ENCODE results near the gene FMO5. TPM values are rescaled to one million over a fixed set of nuclear protein-coding genes. Genes with fewer than 3 reads are reported as not detected.

Gene FMO5
- total and polyA plus RNA-seq, 2 of the 13 experiments (the other 11 are each of a cell fraction or from before 2014, with no cell fraction given): 48.2 to 149 TPM

GRCh38 chr1:147215540-147215916 lies 9.6 kb downstream of the FMO5 start (continued):
- peak in 1 of 2 experiments; percentile 41; a peak in 1 of 4 replicates for TF ChIP-seq KLF16 (CRISPR knock-in tag; IDR thresholded peaks at IDR 0.05)
- TF ChIP-seq ZNF12 (CRISPR knock-in tag; IDR thresholded peaks at IDR 0.05): no peak
- TF ChIP-seq ZBTB7B (CRISPR knock-in tag; IDR thresholded peaks at IDR 0.05): no peak
- no peak for TF ChIP-seq ZNF580 (CRISPR knock-in tag; IDR thresholded peaks at IDR 0.05; ENCODE audit: borderline replicate concordance, low read depth)
- no peak for TF ChIP-seq WIZ (CRISPR knock-in tag; IDR thresholded peaks at IDR 0.05)
- TF ChIP-seq MTF2 (CRISPR knock-in tag; IDR thresholded peaks at IDR 0.05; ENCODE audit: borderline replicate concordance): no peak
- no peak for TF ChIP-seq ZBTB26 (CRISPR knock-in tag; IDR thresholded peaks at IDR 0.05; ENCODE audit: borderline replicate concordance)
- TF ChIP-seq SMAD3 (CRISPR knock-in tag; IDR thresholded peaks at IDR 0.05): no peak
- TF ChIP-seq ZBTB20 (CRISPR knock-in tag; IDR thresholded peaks at IDR 0.05; ENCODE audit: borderline replicate concordance, low read depth): no peak
- no peak for TF ChIP-seq ETV6 (CRISPR knock-in tag; conservative IDR thresholded peaks at IDR 0.05)
- TF ChIP-seq AGO2 (optimal IDR thresholded peaks at IDR 0.05; ENCODE audit: low read depth, low read length): no peak
- no peak for TF ChIP-seq IRF9 (CRISPR knock-in tag; IDR thresholded peaks at IDR 0.05; ENCODE audit: borderline replicate concordance)
- no peak; the same call in 1 of the 2 replicates for TF ChIP-seq KMT2B (CRISPR knock-in tag; IDR thresholded peaks at IDR 0.05)
- no peak for TF ChIP-seq ZKSCAN1 (IDR thresholded peaks at IDR 0.05; ENCODE audit: low read length)
- TF ChIP-seq TRAFD1 (CRISPR knock-in tag; IDR thresholded peaks at IDR 0.05; ENCODE audit: borderline replicate concordance): no peak
- no peak for TF ChIP-seq RFXANK (CRISPR knock-in tag; IDR thresholded peaks at IDR 0.05)
- no peak for TF ChIP-seq GZF1 (CRISPR knock-in tag; IDR thresholded peaks at IDR 0.05)
- TF ChIP-seq JUN (CRISPR knock-in tag; IDR thresholded peaks at IDR 0.05): no peak
- TF ChIP-seq EZH2 (conservative IDR thresholded peaks at IDR 0.05; ENCODE audit: low read depth, low read length): no peak
- TF ChIP-seq ZBTB38 (CRISPR knock-in tag; IDR thresholded peaks at IDR 0.05): no peak
- no peak for TF ChIP-seq NFE2L1 (CRISPR knock-in tag; IDR thresholded peaks at IDR 0.05; ENCODE audit: borderline replicate concordance)
- no peak for TF ChIP-seq PLSCR1 (CRISPR knock-in tag; IDR thresholded peaks at IDR 0.05; ENCODE audit: borderline replicate concordance)
- TF ChIP-seq ZNF460 (CRISPR knock-in tag; IDR thresholded peaks at IDR 0.05; ENCODE audit: borderline replicate concordance): no peak
- TF ChIP-seq MATR3 (CRISPR knock-in tag; IDR thresholded peaks at IDR 0.05): no peak
- no peak for TF ChIP-seq ZNF549 (CRISPR knock-in tag; IDR thresholded peaks at IDR 0.05)
- TF ChIP-seq ZNF816 (CRISPR knock-in tag; IDR thresholded peaks at IDR 0.05; ENCODE audit: borderline replicate concordance): no peak; the same call in 1 of the 2 replicates
- TF ChIP-seq ELF4 (CRISPR knock-in tag; IDR thresholded peaks at IDR 0.05; ENCODE audit: borderline replicate concordance): no peak; the same call in 1 of the 2 replicates
- TF ChIP-seq TBP (CRISPR knock-in tag; IDR thresholded peaks at IDR 0.05): no peak
- TF ChIP-seq KDM2A (CRISPR knock-in tag; IDR thresholded peaks at IDR 0.05; ENCODE audit: borderline replicate concordance, low read depth): no peak

Data from HepG2 (cell line).